Measurements from ENCODE around the gene NLRC5.

NLRC5 gene

DNA sequence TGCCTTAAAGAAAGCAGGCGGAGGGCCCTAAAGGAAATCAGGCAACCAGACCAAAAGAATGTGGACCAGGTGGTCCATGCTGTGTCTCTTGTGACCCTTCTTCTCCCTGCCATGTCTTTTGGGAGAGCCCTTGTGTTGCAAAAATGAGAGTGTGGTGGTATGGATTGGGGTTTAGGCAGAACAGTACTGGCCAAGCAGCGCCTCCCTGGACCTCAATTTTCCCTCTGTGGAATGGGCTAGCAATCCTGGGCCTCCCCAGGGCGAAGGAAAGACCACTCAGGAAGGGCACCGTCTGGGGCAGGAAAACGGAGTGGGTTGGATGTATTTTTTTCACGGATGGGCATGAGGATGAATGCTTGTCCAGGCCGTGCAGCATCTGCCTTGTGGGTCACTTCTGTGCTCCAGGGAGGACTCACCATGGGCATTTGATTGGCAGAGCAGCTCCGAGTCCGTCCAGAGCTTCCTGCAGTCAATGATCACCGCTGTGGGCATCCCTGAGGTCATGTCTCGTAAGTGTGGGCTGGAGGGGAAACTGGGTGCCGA, 7.6 kb upstream of the NLRC5 start:
- TF ChIP-seq, protein P1, sequence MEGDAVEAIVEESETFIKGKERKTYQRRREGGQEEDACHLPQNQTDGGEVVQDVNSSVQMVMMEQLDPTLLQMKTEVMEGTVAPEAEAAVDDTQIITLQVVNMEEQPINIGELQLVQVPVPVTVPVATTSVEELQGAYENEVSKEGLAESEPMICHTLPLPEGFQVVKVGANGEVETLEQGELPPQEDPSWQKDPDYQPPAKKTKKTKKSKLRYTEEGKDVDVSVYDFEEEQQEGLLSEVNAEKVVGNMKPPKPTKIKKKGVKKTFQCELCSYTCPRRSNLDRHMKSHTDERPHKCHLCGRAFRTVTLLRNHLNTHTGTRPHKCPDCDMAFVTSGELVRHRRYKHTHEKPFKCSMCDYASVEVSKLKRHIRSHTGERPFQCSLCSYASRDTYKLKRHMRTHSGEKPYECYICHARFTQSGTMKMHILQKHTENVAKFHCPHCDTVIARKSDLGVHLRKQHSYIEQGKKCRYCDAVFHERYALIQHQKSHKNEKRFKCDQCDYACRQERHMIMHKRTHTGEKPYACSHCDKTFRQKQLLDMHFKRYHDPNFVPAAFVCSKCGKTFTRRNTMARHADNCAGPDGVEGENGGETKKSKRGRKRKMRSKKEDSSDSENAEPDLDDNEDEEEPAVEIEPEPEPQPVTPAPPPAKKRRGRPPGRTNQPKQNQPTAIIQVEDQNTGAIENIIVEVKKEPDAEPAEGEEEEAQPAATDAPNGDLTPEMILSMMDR (IDR thresholded peaks at IDR 0.05; ENCODE audit: low read depth, low read length) = no peak
- in situ Hi-C loops (cut with HindIII; ENCODE audit: low sequenced_read_pairs) = no loop called here
- DNase-seq (ENCODE audit: low read depth, low spot score) = no peak
- no peak overlapping the region for H3K4me3 ChIP-seq (ENCODE audit: low read depth, low read length)

DNA sequence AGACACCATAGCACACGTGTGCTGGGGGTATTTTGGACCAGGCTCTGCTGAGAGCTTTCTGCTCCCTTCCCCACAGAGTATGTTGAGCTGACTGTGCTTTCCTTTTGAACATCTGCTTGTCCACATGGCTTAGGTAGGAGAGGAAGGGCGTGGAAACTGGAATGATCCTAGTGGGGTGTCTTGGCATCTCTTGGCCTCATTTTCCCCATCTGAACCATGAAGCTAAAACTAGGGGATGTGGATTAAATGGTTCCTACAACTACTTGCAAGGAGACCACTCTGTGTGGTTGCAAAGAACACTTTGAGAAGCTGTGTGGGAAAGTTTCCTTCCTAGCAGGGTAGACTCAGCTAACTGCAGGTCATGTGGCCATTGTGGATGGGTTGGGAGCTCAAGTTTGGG, 6.7 kb upstream of the NLRC5 start:
- in situ Hi-C loops (cut with HindIII; ENCODE audit: low sequenced_read_pairs) = no loop called here
- no peak overlapping the region for H3K4me3 ChIP-seq (ENCODE audit: low read depth, low read length)
- TF ChIP-seq, protein P1 (IDR thresholded peaks at IDR 0.05; ENCODE audit: low read depth, low read length) = no peak
- no peak for DNase-seq (ENCODE audit: low read depth, low spot score)

DNA sequence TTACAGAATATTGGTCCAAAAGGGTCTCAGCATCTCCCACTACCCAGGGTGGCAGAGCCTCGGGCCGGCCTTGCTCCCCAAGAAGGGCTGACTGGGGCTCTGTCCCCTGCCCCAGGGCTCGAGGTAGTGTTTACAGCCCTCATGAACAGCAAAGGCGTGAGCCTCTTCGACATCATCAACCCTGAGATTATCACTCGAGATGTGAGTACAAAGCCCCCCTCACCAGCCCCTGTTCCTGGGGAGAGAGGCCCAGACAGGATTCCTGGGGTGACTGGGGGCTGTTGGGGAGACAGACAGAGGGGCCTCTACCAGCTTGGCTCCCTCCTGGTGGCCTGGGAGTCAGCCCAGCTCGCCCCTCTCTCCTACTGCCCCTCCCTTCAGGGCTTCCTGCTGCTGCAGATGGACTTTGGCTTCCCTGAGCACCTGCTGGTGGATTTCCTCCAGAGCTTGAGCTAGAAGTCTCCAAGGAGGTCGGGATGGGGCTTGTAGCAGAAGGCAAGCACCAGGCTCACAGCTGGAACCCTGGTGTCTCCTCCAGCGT, 6.1 kb upstream of the NLRC5 start:
- TF ChIP-seq, protein P1 (IDR thresholded peaks at IDR 0.05; ENCODE audit: low read depth, low read length) = no peak
- in situ Hi-C loops (cut with HindIII; ENCODE audit: low sequenced_read_pairs) = no loop called here
- no peak for DNase-seq (ENCODE audit: low read depth, low spot score)
- no peak overlapping the region for H3K4me3 ChIP-seq (ENCODE audit: low read depth, low read length)

DNA sequence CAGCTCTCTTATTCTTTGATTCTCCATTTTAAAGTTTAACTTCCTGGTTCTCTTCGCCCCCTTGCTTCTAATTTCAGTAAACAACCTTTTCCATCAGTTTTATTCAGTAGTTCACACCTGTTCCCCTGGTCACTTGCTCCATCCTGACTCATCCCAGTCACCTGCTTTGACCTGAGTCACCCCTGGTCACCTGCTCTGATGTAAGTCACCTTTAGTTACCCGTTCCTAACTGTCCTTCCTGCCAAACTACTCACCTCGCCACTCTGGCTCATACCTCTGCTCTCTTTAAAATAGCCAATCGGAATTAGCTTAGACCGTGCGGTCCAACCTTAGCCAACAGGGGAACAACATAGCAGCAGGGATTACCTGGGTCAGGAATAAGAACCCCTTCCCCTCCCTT, 4.7 kb upstream of the NLRC5 start:
- in situ Hi-C loops (cut with HindIII; ENCODE audit: low sequenced_read_pairs) = no loop called here
- no peak for DNase-seq (ENCODE audit: low read depth, low spot score)
- TF ChIP-seq, protein P1 (IDR thresholded peaks at IDR 0.05; ENCODE audit: low read depth, low read length) = no peak
- H3K4me3 ChIP-seq (ENCODE audit: low read depth, low read length) = no peak overlapping the region

DNA sequence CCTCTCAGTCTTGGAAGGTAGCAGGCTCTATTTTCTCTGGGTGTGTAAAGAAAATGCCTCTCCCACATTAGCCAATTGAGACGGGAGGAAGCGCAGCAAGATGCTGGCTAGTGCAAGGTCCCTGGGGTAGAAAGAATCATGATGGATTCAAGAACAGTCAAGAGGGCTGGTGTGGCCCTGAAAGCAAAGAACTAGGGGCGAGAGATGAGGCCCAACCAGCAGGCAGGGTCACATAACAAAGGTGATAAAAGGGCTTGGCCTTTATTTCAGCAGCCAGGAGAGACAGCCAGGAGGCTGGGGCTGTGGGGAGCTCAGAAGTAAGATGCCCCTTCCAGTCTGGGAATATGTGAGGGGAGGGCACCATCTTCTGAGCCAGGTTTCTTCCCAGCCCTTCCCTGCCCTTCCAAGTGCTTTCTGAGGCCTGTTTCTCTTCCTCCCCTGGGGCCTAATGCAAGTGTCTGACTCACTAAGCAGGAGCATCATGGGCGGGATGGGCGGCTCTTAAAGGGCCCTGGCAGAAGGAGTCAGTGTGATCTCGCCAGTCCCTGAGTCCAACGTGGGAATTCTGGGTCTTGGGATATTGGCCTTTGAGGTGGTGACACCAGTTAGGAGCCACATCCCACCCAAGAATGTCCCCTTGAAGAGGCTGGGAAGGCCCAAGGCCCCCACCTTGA, 3.9 kb upstream of the NLRC5 start:
- H3K4me3 ChIP-seq (ENCODE audit: low read depth, low read length) = no peak overlapping the region
- peak; percentile 85 for DNase-seq (ENCODE audit: low read depth, low spot score)
- TF ChIP-seq, protein P1 (IDR thresholded peaks at IDR 0.05; ENCODE audit: low read depth, low read length) = no peak
- in situ Hi-C loops (cut with HindIII; ENCODE audit: low sequenced_read_pairs) = no loop called here

DNA sequence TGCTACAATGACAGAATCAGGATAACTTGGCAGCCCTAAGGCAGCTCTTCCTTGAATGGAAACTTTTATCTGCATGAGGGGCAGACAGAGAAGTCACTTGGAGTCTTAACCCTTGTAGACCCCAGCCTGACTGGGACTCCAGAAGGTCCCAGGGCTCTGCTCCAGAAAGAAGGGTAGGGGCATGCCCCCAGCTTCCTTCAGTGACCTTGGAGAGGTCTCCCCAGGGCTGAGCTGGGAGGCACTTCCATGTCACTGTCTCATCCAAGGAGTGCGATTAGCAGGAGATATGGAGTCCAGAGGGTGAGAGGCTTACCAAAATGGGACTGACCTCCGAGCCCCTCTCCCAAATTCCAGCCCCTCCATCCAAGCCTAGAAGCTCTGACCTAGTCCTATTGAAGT, 3.4 kb upstream of the NLRC5 start:
- no peak for DNase-seq (ENCODE audit: low read depth, low spot score)
- H3K4me3 ChIP-seq (ENCODE audit: low read depth, low read length) = no peak overlapping the region
- TF ChIP-seq, protein P1 (IDR thresholded peaks at IDR 0.05; ENCODE audit: low read depth, low read length) = no peak
- in situ Hi-C loops (cut with HindIII; ENCODE audit: low sequenced_read_pairs) = no loop called here
